Purkinje cell (primary cell): ENCODE results near the gene RBM18. TPM values are rescaled to one million over a fixed set of nuclear protein-coding genes. Genes with fewer than 3 reads are reported as not detected.

Experiments
- polyA plus RNA-seq: library from polyadenylated mRNA; unstranded; fragments of >200 nt; fragmentation: Nextera tagmentation; gene quantifications from 2 replicates; pipeline ENCODE4 v1.2.1, GENCODE V29; 2014

Gene RBM18
- 40.6 and 53.0 TPM in 2 replicates for polyA plus RNA-seq

GRCh38 chr9:122264360-122265148 is at the start of gene RBM18, which contains the start of gene MRRF:
TSS of gene RBM18 (minus strand) at chr9:122264840. CDS start at chr9:122261492, 3,348 bp downstream.
TSS of gene MRRF (plus strand) at chr9:122264882. CDS start at chr9:122270892, 6,010 bp downstream.

GRCh38 chr9:122228568-122229484 is 35.8 kb downstream of the RBM18 start, which contains the start of gene LHX6:
TSS of gene LHX6 (minus strand) at chr9:122228957. CDS start at chr9:122228740, 217 bp downstream.

Other genes starting within 250 kb of the RBM18 start
- 2.5 TPM in 1 of 2 replicates, not detected in the other for gene TTLL11, start 171.5 kb downstream of the RBM18 start, polyA plus RNA-seq
- gene NDUFA8, start 105.1 kb downstream of the RBM18 start, polyA plus RNA-seq: 361 and 377 TPM in 2 replicates
- 0.91 and 2.7 TPM in 2 replicates for gene MORN5, start 104.9 kb downstream of the RBM18 start, polyA plus RNA-seq
- gene LHX6, start 35.9 kb downstream of the RBM18 start, polyA plus RNA-seq: 0.15 TPM in 1 of 2 replicates, not detected in the other
- 12.5 and 19.4 TPM in 2 replicates for gene MRRF, start within 50 bp of the RBM18 start, polyA plus RNA-seq
- not detected in 2 replicates for gene PTGS1, start 106.2 kb upstream of the RBM18 start, polyA plus RNA-seq
- gene OR1J1, start 213.1 kb upstream of the RBM18 start, polyA plus RNA-seq: not detected in 2 replicates
- gene OR1J2, start 246.0 kb upstream of the RBM18 start, polyA plus RNA-seq: not detected in 2 replicates